Transverse colon (tissue), 4 donors: ENCODE measurements around the gene PI4K2A. TPM values are rescaled to one million over a fixed set of nuclear protein-coding genes. Genes with fewer than 3 reads are reported as not detected.

ENCODE experiments used
- DNase-seq: peaks from one replicate; pipeline ENCODE4 v3.0.0-alpha.2; 2019
- H3K27ac ChIP-seq, 4 donors: fragments of 200-600 bp; sonication (generic); 2 replicates each; pipeline ENCODE4 v1.5.1; 2016 to 2018; ENCODE audit warnings: inconsistent platforms in 4 of 4
- H3K27me3 ChIP-seq: fragments of 200-600 bp; sonication (generic); 2 replicates; pipeline ENCODE4 v1.5.1; 2017; ENCODE audit warnings: inconsistent platforms
- H3K36me3 ChIP-seq, 4 donors: fragments of 200-600 bp; sonication (generic); 2 replicates each; pipeline ENCODE4 v1.5.1; 2017 to 2019; ENCODE audit warnings: inconsistent platforms in 4 of 4
- H3K4me1 ChIP-seq, 4 donors: fragments of 200-600 bp; sonication (generic); 2 replicates each; pipeline ENCODE4 v1.5.1; 2017 to 2020; ENCODE audit warnings: inconsistent platforms in 4 of 4
- H3K4me3 ChIP-seq, 4 donors: fragments of 200-600 bp; sonication (generic); 1 replicate in 1 of 4; 2 replicates in 3 of 4; pipeline versions ENCODE4 v1.5.1 to v1.6.1; 2017 to 2019; ENCODE audit warnings: inconsistent platforms in 4 of 4
- H3K9me3 ChIP-seq, 2 donors: fragments of 200-600 bp; sonication (generic); 2 replicates each; pipeline ENCODE4 v1.5.1; 2017 to 2019; ENCODE audit warnings: inconsistent platforms in 2 of 2
- CTCF ChIP-seq, 5 experiments: fragments of 200-600 bp in 3 of 5; fragments of 450-650 bp in 2 of 5; sonication (generic) in 3 of 5; IDR thresholded peaks; 1 replicate in 2 of 5; 2 replicates in 3 of 5; pipeline ENCODE4 v1.5.1; 2016 to 2017; ENCODE audit warnings: antibody characterized with exemption in 5 of 5, inconsistent platforms in 3 of 5, mild to moderate bottlenecking in 2 of 5, moderate library complexity in 1 of 5
- EP300 ChIP-seq: sonication (generic); formaldehyde crosslinking; IDR thresholded peaks from one replicate; pipeline ENCODE4 v1.6.1; 2017; ENCODE audit warnings: antibody characterized with exemption, low read depth
- POLR2A ChIP-seq: fragments of 450-650 bp; IDR thresholded peaks from one replicate; pipeline ENCODE4 v1.6.1; 2016; ENCODE audit warnings: antibody characterized with exemption, mild to moderate bottlenecking, moderate library complexity
- POLR2AphosphoS5 ChIP-seq, 3 donors: sonication (generic); formaldehyde crosslinking; IDR thresholded peaks; one replicate each; pipeline ENCODE4 v1.6.1; 2016; ENCODE audit warnings: antibody characterized with exemption in 3 of 3
- WGBS, 2 donors: methylation state at CpG; one replicate each; pipeline ENCODE4 v1.1.5; 2018; ENCODE audit warnings: low coverage in 1 of 2; 5-methylcytosine and 5-hydroxymethylcytosine counted together
- in situ Hi-C, 4 donors: fragments of 200-750 bp; cut with MboI; loops; one replicate each; pipeline versions ENCODE4 v1.15.0 to v1.15.1; 2017; ENCODE audit warnings: low sequenced_read_pairs in 3 of 4, low pct_ligation_motif_present in 1 of 4, low pct_unique_long_range_greater_than_20kb in 1 of 4
- intact Hi-C: fragments of 100-400 bp; cut with DNase I; formaldehyde crosslinking; loops from one replicate; pipeline ENCODE4 v1.15.1; 2023; ENCODE audit warnings: low total_unique reads
- total RNA-seq, 4 donors: library from RNA; depleted of rRNA; stranded (reverse); fragments of >200 nt; gene quantifications; one replicate each; pipeline ENCODE4 v1.1.0, GENCODE V29; 2016

PI4K2A gene
- total RNA-seq, 4 donors from 2014 or later, result 7.6 to 19.1 (median 11.3) TPM

GRCh38 chr10:97711640-97712572 lies 71.4 kb downstream of the PI4K2A start:
- Histone ChIP-seq H3K4me1 (peaks cover 23 to 57% (median 37%) of the 10 kb centered on the region in 4 donors), H3K27ac (peak overlapping the region; percentile 93 to 99 (median 98)), H3K4me3 (no peak overlapping the region), H3K36me3 (no peaks in the 10 kb centered on the region), H3K9me3 (no peaks in the 10 kb centered on the region), H3K27me3 (no peaks in the 10 kb centered on the region)
- intact Hi-C loops (no loop called here), in situ Hi-C loops (no loop called here)
- no peak for TF ChIP-seq POLR2AphosphoS5 (IDR thresholded peaks at IDR 0.05)
- TF ChIP-seq POLR2A, result no peak
- TF ChIP-seq CTCF (IDR thresholded peaks at IDR 0.05), result no peak
- no peak for TF ChIP-seq EP300
- 89 to 96% methylated on average over 5 to 9 of the region's 9 CpGs for WGBS, 2 donors
- no peak for DNase-seq

GRCh38 chr10:97713339-97713825 lies 72.9 kb downstream of the PI4K2A start, which contains the start of gene MARVELD1:
Gene MARVELD1, plus strand, starts transcription at chr10:97713730. Its CDS starts 147 bp downstream, at chr10:97713877.
- Histone ChIP-seq H3K4me1 (peaks cover 35 to 72% (median 49%) of the 10 kb centered on the region in 4 donors), H3K4me3 (peak within 1 kb of the TSS; percentile 41 to 83 (median 68)), H3K36me3 (no peaks in the 10 kb centered on the region), H3K9me3 (no peaks in the 10 kb centered on the region), H3K27me3 (no peaks in the 10 kb centered on the region), H3K27ac (peak within 1 kb of the TSS; percentile 93 to 99 (median 98))
- intact Hi-C loops (no loop called here), in situ Hi-C loops (no loop called here)
- DNase-seq, result peak; percentile 70
- 4% methylated on average over 36 of the region's 37 CpGs; no CpG with 5 or more reads in 1 of the 2 donors for WGBS, 2 donors
- TF ChIP-seq POLR2AphosphoS5 (IDR thresholded peaks at IDR 0.05), result peak in 2 of 3 donors; percentile 24 to 62
- no peak for TF ChIP-seq CTCF (IDR thresholded peaks at IDR 0.05)
- no peak for TF ChIP-seq EP300
- TF ChIP-seq POLR2A, result peak; percentile 9

- 0% methylated on average over 68 of the region's 69 CpGs; no CpG with 5 or more reads in 1 of the 2 donors for WGBS, 2 donors
- in situ Hi-C loops (no loop called here), intact Hi-C loops (no loop called here)
- peak; percentile 77 for DNase-seq
- Histone ChIP-seq H3K36me3 (no peaks in the 10 kb centered on the region), H3K9me3 (no peaks in the 10 kb centered on the region), H3K27ac (peak overlapping the region; percentile 93 to 99 (median 98)), H3K4me3 (peak overlapping the region; percentile 41 to 83 (median 68)), H3K27me3 (no peaks in the 10 kb centered on the region), H3K4me1 (peaks cover 41 to 75% (median 52%) of the 10 kb centered on the region in 4 donors)
- no peak for TF ChIP-seq POLR2A
- peak in 4 of 5 experiments; percentile 21 to 43 (median 28) for TF ChIP-seq CTCF (IDR thresholded peaks at IDR 0.05)
- peak in 2 of 3 donors; percentile 49 to 73 for TF ChIP-seq POLR2AphosphoS5 (IDR thresholded peaks at IDR 0.05)
Measured at GRCh38 chr10:97713826-97714400, 73.4 kb downstream of the PI4K2A start.
